GM18909 (cell line): ENCODE results near the gene NALCN.

ENCODE experiments used
- ATAC-seq: cut with Tn5 transposase; IDR thresholded peaks from one replicate; pipeline ENCODE4 v1.9.1; 2021; ENCODE audit warnings: mild to moderate bottlenecking; ENCODE audit not compliant: unreplicated experiment, poor library complexity

Gene NALCN

GRCh38 chr13:101218484-101218883 is 197.8 kb downstream of the NALCN start:
- no peak for ATAC-seq

DNA sequence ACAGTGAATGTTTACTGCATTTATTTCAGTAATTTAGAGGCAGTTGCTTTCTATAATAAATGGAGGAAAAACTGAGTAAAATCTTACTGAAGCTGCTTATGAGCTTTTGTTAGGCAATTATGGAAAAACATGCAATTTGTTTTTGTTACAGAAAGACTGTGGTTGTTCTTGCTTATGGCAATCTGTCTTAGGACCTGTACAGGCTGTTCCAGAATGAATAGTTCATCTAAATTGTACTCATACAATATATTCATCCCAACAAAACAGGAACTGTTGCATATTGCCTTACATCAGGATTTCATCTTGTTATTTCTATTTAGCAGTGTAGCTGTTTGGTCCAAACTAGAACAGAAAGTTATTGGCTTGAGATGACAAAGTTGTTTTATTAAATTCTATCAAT is 199.2 kb downstream of the NALCN start:
- ATAC-seq: no peak

DNA sequence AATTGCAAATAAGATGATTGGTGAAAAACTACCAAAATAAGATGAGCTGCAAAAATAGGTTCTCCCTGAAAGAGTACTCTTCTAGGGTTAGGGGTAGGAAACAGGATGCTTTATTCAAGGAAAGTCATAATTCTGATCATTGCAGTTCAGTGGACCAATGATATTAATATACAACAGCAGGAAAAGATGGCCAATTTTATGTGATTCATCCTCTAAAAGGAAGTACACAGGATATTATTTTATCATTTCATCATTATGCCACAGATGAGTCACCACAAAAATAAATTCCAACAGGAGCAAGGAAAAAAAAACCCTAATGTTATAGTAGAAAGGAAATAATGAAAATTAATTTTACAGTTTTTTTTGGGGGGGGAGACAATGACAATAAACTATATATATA is 205.0 kb downstream of the NALCN start:
- no peak for ATAC-seq

DNA sequence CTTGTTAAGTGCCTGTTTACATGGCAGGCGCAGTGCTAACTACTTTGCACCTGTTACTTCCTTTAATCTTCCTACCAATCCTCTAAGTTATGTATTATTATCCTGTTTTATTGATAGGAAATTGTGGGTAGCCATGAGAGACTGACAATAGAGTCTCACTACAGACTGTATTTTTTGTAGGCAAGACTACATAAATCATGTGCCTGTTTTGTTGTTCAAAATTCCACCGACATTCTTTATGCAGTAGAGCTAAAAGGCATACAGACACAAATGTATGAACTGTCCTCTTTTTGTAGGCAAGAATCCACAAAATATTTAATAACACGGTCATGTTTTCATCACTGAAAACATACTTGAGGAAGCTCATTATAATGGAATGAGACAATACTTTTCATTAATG is 205.5 kb downstream of the NALCN start:
- no peak for ATAC-seq

- ATAC-seq: no peak
Measured at GRCh38 chr13:101209206-101209893, 207.0 kb downstream of the NALCN start.

- no peak for ATAC-seq
Measured at GRCh38 chr13:101205408-101205807, 210.9 kb downstream of the NALCN start.

- no peak for ATAC-seq
Measured at GRCh38 chr13:101204270-101205020, 211.9 kb downstream of the NALCN start.

DNA sequence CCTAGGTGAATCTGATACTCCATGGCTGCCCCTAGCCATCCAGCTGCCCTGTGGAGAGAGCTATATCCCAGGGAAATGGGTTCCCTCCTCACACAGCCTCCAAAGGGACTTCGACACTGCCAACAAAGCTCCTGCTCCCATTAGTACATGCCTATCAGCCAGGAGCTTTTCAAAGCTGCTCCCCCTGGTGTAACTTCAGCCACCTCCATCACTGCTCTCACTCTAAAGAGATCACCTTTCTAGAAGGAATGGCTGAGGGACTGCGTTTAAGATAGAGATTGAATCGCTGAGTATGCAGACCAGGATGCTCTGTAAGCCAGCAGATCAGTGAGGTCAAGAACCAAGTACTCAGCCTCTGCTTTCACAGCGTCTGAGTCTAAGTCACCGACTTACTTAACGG is 213.7 kb downstream of the NALCN start:
- no peak for ATAC-seq

- no peak for ATAC-seq
Measured at GRCh38 chr13:101190976-101191375, 225.3 kb downstream of the NALCN start.

GRCh38 chr13:101190337-101190736 is 226.0 kb downstream of the NALCN start:
- no peak for ATAC-seq

GRCh38 chr13:101185606-101186005 is 230.7 kb downstream of the NALCN start:
- no peak for ATAC-seq

DNA sequence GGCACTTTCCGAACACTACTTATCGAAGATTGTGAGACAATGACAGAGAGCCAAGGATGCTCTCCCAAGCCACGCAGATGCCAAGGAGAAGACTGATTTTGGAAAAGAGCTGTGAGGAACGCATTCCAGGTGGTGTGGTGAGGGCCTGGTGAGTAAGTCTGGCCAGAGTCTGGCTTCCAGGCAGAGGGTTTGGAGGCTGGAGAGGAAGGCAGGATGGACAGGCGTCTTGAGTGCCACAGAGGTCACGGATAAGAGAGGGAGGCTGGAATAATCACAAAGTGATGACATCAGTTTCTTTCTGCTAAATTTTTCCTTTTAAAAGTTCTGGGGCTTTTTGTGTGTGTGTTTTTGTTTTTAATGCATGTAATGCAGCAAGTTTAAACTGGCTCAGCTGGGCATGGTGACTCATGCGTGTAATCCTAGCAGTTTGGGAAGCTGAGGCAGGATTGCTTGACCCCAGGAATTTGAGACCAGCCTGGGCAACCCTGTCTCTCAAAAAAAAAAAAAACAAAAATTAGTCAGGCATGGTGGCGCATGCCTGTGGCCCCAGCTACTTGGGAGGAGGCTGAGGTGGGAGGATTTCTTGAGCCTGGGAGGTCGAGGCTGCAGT is 235.1 kb downstream of the NALCN start:
- ATAC-seq: no peak

GRCh38 chr13:101179021-101179420 is 237.3 kb downstream of the NALCN start:
- no peak for ATAC-seq

DNA sequence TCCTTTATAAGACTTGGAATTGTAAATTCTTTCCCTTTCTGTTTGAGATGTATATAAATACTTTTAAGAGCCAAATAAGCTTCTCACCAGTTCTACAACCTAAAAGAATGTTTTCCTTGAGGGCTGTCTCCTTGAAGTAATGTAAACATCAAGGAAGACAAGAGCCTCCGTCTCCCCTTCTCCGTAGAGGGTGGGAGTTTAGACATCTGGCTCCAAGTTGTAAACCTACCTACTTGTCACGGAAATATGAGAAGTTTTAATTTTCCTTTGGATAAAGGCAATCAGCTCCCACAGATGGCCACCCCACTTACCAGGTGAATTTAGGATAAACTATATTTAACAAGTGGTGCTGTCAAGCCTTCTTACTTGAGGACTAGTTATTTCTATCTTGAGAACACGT is 237.9 kb downstream of the NALCN start:
- no peak for ATAC-seq

- ATAC-seq: no peak
Measured at GRCh38 chr13:101170306-101170705, 246.0 kb downstream of the NALCN start.

DNA sequence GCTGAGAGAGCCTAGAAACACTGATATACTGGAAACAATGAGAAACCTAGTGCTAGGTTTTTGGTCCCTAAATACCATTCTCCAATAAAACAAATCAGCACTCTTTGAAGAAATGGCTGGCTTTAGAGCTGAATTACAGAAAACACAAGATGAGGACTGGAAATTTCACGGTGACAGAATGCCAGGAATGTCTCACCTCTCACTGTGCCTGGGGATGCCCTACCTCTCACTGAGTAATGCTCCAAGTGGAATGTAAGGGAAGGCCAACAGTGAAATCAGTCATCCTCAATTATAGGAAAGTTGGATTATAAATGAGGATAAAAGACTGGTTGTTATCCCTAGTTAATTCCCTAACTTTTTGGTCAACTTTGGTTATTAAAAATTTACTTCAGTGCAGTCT is 259.0 kb downstream of the NALCN start:
- ATAC-seq: no peak

GRCh38 chr13:101155920-101156319 is 260.4 kb downstream of the NALCN start:
- ATAC-seq: peak; percentile 54

DNA sequence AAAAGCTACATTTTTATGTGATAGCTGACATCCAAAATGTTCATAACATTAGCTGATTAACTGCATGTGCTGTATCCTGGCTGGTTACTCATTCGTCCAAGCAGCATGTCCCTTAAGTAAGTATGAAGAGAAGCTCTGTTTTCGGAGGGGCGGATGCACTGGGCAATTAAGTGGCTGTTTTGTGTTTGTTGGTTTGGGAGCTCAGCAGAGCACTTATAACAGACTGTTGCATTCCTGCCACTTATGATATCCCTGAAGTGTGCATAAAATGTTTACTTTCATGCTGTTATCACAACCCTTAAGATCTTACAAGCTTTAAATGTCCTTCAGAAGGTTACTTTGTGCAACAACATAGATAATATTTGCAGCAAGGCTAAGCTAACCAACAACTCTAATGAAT is 264.1 kb downstream of the NALCN start:
- no peak for ATAC-seq

- no peak for ATAC-seq
Measured at GRCh38 chr13:101150998-101151397, 265.3 kb downstream of the NALCN start.

DNA sequence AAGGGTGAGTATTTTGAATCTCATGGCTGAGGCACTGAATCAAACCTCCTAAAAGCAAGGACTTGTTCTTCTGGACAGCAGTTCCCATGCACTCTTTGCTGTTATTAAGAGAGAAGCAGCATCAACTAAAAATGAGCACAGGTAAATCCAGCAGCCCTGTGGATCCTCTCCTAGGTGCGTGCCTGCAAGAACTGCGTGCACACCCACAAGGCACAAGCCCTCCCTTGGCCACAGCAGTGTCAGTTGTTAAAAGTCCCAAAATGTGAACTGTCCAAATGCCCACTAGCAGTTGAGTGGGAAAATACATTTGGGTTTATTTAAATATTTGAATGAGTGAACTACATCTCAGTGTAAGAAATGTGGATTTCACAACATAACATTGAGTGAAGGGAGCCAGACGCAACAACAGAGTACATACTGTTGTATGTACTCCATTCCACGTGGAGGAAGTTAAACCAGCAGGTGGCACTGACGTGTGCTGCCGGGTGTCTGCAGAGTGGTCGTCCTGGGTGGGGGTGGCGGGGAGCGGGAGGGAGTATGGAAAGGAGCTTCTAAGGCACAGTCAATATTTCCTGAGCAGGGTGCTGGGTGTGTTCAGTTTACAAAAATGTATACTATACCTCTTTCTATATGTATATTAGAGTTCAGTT is 266.4 kb downstream of the NALCN start:
- no peak for ATAC-seq
